ENCODE results near the gene CNNM2.

DNA sequence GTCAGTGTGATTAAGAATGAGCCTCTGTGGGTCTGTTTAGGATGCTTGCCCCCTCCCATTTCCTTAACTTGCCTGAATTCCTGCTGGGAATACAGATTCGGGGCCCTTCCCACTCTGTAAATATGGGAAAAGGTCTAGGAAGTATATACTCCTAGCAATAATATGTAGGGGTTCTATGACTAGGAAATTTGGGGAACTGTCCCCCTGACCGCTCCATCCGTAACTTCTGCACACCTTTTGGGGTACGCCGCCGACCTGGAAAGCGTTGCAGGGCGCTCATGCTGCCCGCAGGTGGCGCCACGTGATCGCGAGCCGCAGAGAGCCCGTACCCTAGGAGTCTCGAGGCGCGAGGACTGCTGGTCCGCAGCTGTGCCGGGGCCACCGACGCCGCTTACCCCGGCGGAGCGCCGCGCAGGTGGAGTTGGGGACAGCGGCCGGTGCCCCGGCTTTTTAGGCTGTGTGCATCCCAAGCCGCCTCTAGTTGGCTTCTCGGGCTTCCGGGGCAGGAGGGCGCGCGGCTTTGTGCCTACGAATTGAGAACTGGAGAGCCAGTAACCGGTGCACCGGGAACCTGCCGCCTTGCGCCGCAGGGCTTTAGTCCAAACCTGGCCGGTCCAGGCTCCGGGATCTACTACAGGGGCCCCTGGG, 656 bp upstream of the CNNM2 start:
- TF ChIP-seq, protein P1, sequence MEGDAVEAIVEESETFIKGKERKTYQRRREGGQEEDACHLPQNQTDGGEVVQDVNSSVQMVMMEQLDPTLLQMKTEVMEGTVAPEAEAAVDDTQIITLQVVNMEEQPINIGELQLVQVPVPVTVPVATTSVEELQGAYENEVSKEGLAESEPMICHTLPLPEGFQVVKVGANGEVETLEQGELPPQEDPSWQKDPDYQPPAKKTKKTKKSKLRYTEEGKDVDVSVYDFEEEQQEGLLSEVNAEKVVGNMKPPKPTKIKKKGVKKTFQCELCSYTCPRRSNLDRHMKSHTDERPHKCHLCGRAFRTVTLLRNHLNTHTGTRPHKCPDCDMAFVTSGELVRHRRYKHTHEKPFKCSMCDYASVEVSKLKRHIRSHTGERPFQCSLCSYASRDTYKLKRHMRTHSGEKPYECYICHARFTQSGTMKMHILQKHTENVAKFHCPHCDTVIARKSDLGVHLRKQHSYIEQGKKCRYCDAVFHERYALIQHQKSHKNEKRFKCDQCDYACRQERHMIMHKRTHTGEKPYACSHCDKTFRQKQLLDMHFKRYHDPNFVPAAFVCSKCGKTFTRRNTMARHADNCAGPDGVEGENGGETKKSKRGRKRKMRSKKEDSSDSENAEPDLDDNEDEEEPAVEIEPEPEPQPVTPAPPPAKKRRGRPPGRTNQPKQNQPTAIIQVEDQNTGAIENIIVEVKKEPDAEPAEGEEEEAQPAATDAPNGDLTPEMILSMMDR (IDR thresholded peaks at IDR 0.05): peak; percentile 96 to 99 (median 98)
- no peak for TF ChIP-seq POLR2A (IDR thresholded peaks at IDR 0.05)
- no peak for TF ChIP-seq EP300 (IDR thresholded peaks at IDR 0.05)
